Body of pancreas (tissue), 4 donors: Measurements from ENCODE around the gene ENTPD5. TPM values are rescaled to one million over a fixed set of nuclear protein-coding genes. Genes with fewer than 3 reads are reported as not detected.

Experiments used
- ATAC-seq: fragments of 150-250 bp; one replicate; pipeline ENCODE4 v1.9.1; 2016
- DNase-seq, 4 donors: peaks; one replicate each; pipeline ENCODE4 v3.0.0-alpha.2; 2019
- H3K27ac ChIP-seq, 4 donors: fragments of 200-600 bp; sonication (generic); 1 replicate in 3 of 4; 2 replicates in 1 of 4; pipeline versions ENCODE4 v1.5.1 to v1.6.1; 2016 to 2019; ENCODE audit warnings: mild to moderate bottlenecking in 1 of 4, mixed read lengths in 1 of 4, moderate library complexity in 1 of 4
- H3K27me3 ChIP-seq, 2 donors: fragments of 200-600 bp; sonication (generic); one replicate each; pipeline ENCODE4 v1.6.0; 2016; ENCODE audit warnings: mild to moderate bottlenecking in 1 of 2
- H3K36me3 ChIP-seq, 2 donors: fragments of 200-600 bp; sonication (generic); replicated peaks in 1 of 2; 2 replicates each; pipeline ENCODE4 v1.5.1; 2016; ENCODE audit warnings: low read depth in 2 of 2; ENCODE audit not compliant: insufficient read depth in 1 of 2
- H3K4me1 ChIP-seq: fragments of 200-600 bp; sonication (generic); one replicate; pipeline ENCODE4 v1.6.0; 2016
- H3K4me3 ChIP-seq, 2 donors: fragments of 200-600 bp; sonication (generic); 1 replicate in 1 of 2; 2 replicates in 1 of 2; pipeline ENCODE4 v1.5.1; 2016 to 2019
- H3K9me3 ChIP-seq, 3 donors: fragments of 200-600 bp; sonication (generic); 1 replicate in 2 of 3; 2 replicates in 1 of 3; pipeline ENCODE4 v1.5.1; 2016
- CTCF ChIP-seq, 7 experiments: fragments of 450-650 bp in 4 of 7; fragments of 200-600 bp in 3 of 7; sonication (generic) in 3 of 7; IDR thresholded peaks; one replicate each; pipeline ENCODE4 v1.5.1; 2016 to 2019; ENCODE audit warnings: antibody characterized with exemption in 7 of 7
- POLR2A ChIP-seq, 3 donors: fragments of 450-650 bp; IDR thresholded peaks; one replicate each; pipeline ENCODE4 v1.6.1; 2016; ENCODE audit warnings: antibody characterized with exemption in 3 of 3, mild to moderate bottlenecking in 2 of 3
- WGBS, 2 donors: methylation state at CpG; one replicate each; pipeline ENCODE4 v1.1.5; 2017; 5-methylcytosine and 5-hydroxymethylcytosine counted together
- intact Hi-C: fragments of 100-400 bp; cut with DNase I; formaldehyde crosslinking; loops from one replicate; pipeline ENCODE4 v1.15.1; 2023
- total RNA-seq, 2 donors: library from RNA; depleted of rRNA; stranded (reverse); fragments of >200 nt; gene quantifications; one replicate each; pipeline ENCODE4 v1.1.0, GENCODE V29; 2016

The ENTPD5 gene
- total RNA-seq, 2 donors from 2014 or later: 4.4 to 15.5 TPM

- H3K27me3 ChIP-seq: no peaks in the 10 kb centered on the region
- no peak for ATAC-seq
- peaks cover 0 to 20% of the 10 kb centered on the region in 2 donors for H3K36me3 ChIP-seq
- no peak overlapping the region for H3K4me3 ChIP-seq
- TF ChIP-seq POLR2A (IDR thresholded peaks at IDR 0.05): no peak
- no peak for TF ChIP-seq CTCF (IDR thresholded peaks at IDR 0.05)
- H3K9me3 ChIP-seq: no peaks in the 10 kb centered on the region
- WGBS, 2 donors: 80 to 85% methylated on average over 5 of the region's 5 CpGs
- no peak overlapping the region for H3K27ac ChIP-seq
- intact Hi-C loops: no loop called here
- DNase-seq: no peak
- peaks cover 6% of the 10 kb centered on the region for H3K4me1 ChIP-seq
These were observed 63.4 kb downstream of the ENTPD5 start for GRCh38 chr14:73955674-73956073.

GRCh38 chr14:73953731-73954130 is 65.4 kb downstream of the ENTPD5 start:
- 75 to 93% methylated on average over 1 of the region's 1 CpG for WGBS, 2 donors
- Histone ChIP-seq H3K27me3 (no peaks in the 10 kb centered on the region), H3K36me3 (peaks cover 0 to 10% of the 10 kb centered on the region in 2 donors)

GRCh38 chr14:73949752-73950734 is 69.0 kb downstream of the ENTPD5 start, which contains the start of the genes COQ6 and FAM161B:
TSS of gene COQ6 (plus strand) at chr14:73950302. CDS start at chr14:73950333, 31 bp downstream.
TSS of gene FAM161B (minus strand) at chr14:73950094. CDS start at chr14:73950026, 68 bp downstream.
- Histone ChIP-seq H3K4me3 (peak within 1 kb of the TSS; percentile 67 to 96), H3K27ac (peak within 1 kb of the TSS; percentile 66 to 94 (median 84)), H3K27me3 (no peaks in the 10 kb centered on the region), H3K4me1 (peaks cover 17% of the 10 kb centered on the region), H3K9me3 (no peaks in the 10 kb centered on the region), H3K36me3 (no peaks in the 10 kb centered on the region)
- intact Hi-C loops: no loop called here
- WGBS, 2 donors: 0 to 1% methylated on average over 19 to 69 of the region's 70 CpGs
- peak; percentile 85 to 96 (median 92) for TF ChIP-seq POLR2A (IDR thresholded peaks at IDR 0.05)
- peak in 3 of 7 experiments; percentile 13 to 30 (median 19) for TF ChIP-seq CTCF (IDR thresholded peaks at IDR 0.05)
- ATAC-seq (peak; percentile 97), DNase-seq (peak; percentile 93 to 96 (median 94))

More at GRCh38 chr14:73953731-73954130, 65.4 kb downstream of the ENTPD5 start:
- DNase-seq (no peak), ATAC-seq (no peak)
- Histone ChIP-seq H3K27ac (no peak overlapping the region), H3K9me3 (no peaks in the 10 kb centered on the region), H3K4me1 (peaks cover 6% of the 10 kb centered on the region), H3K4me3 (no peak overlapping the region)
- TF ChIP-seq CTCF (IDR thresholded peaks at IDR 0.05) (no peak), POLR2A (IDR thresholded peaks at IDR 0.05) (no peak)
- intact Hi-C loops: no loop called here

- intact Hi-C loops: no loop called here
- H3K27ac ChIP-seq: peak overlapping the region in 2 of 4 donors; percentile 46 to 70
These were observed 73.9 kb downstream of the ENTPD5 start for GRCh38 chr14:73945159-73945670.

More at GRCh38 chr14:73945159-73945670, 73.9 kb downstream of the ENTPD5 start:
- no peaks in the 10 kb centered on the region for H3K36me3 ChIP-seq
- 13 to 17% methylated on average over 4 of the region's 4 CpGs for whole genome bisulfite sequencing, 2 donors
- DNase-seq: peak; percentile 46 to 75 (median 66)
- no peak for TF ChIP-seq POLR2A (IDR thresholded peaks at IDR 0.05)
- no peak for TF ChIP-seq CTCF (IDR thresholded peaks at IDR 0.05)
- H3K27me3 ChIP-seq: no peaks in the 10 kb centered on the region
- H3K4me1 ChIP-seq: peaks cover 22% of the 10 kb centered on the region
- peak; percentile 38 for ATAC-seq
- no peaks in the 10 kb centered on the region for H3K9me3 ChIP-seq
- no peak overlapping the region for H3K4me3 ChIP-seq
